GM12878 (cell line): Measurements from ENCODE around the gene TRIM28. TPM values are rescaled to one million over a fixed set of nuclear protein-coding genes. Genes with fewer than 3 reads are reported as not detected.

Source experiments
- ATAC-seq: fragments of 200-7000 bp; cut with Tn5 transposase; 3 replicates; pipeline ENCODE4 v1.9.1; 2020; ENCODE audit warnings: mild to moderate bottlenecking, moderate library complexity
- BruUV-seq: library from RNA; stranded (reverse); fragments of 400-500 nt; replicated peaks from 2 replicates; lab custom pipeline; 2021; lab: Mats Ljungman, UMichigan
- CTCF ChIA-PET: fragments of 300-600 bp; sonication (Branson Sonifier 250); formaldehyde crosslinking; extraction: SDS; loops from one replicate; lab custom pipeline; 2021; ENCODE audit warnings: inconsistent platforms; lab: Yijun Ruan, JAX
- POLR2A ChIA-PET: fragments of 350-600 bp; formaldehyde crosslinking; extraction: SDS; loops from one replicate; lab custom pipeline; 2021; ENCODE audit warnings: inconsistent platforms; lab: Charles Lee
- RAD21 ChIA-PET: fragments of 300-600 bp; sonication (Branson Sonifier 250); formaldehyde crosslinking; loops from one replicate; lab custom pipeline; 2023; ENCODE audit warnings: antibody characterized with exemption; ENCODE audit not compliant: unreplicated experiment; lab: Charles Lee
- SMC1A ChIA-PET: fragments of 300-600 bp; sonication (Branson Sonifier 250); formaldehyde crosslinking; loops from one replicate; lab custom pipeline; 2023; ENCODE audit not compliant: unreplicated experiment, uncharacterized antibody; lab: Charles Lee
- DNase-seq: peaks from one replicate; pipeline ENCODE4 v3.0.0-alpha.2; 2011; ENCODE audit warnings: low read depth, low spot score
- FAIRE-seq: peaks from 3 replicates; lab custom pipeline; 2011; peaks lifted over from hg19 to GRCh38; lab: Jason Lieb, UNC
- H2AFZ ChIP-seq: 2 replicates; pipeline ENCODE4 v1.6.0; 2011; ENCODE audit warnings: low read depth, low read length, control low read depth; ENCODE audit not compliant: control insufficient read depth
- H3K27ac ChIP-seq: 2 replicates; pipeline ENCODE4 v1.5.1; 2011; ENCODE audit warnings: control low read depth; ENCODE audit not compliant: control insufficient read depth, insufficient read depth
- H3K27me3 ChIP-seq, 2 experiments: replicated peaks in 1 of 2; 2 replicates each; pipeline versions ENCODE4 v1.6.0 to v1.6.1; 2011; ENCODE audit warnings: low read length in 1 of 2; ENCODE audit not compliant: control insufficient read depth in 2 of 2, insufficient read depth in 2 of 2
- H3K36me3 ChIP-seq, 2 experiments: 2 replicates each; pipeline ENCODE4 v1.5.1; 2011; ENCODE audit warnings: low read length in 1 of 2; ENCODE audit not compliant: control insufficient read depth in 2 of 2, insufficient read depth in 2 of 2
- H3K4me1 ChIP-seq: 2 replicates; pipeline ENCODE4 v1.6.1; 2011; ENCODE audit warnings: mild to moderate bottlenecking, low read length, moderate library complexity, mixed read lengths; ENCODE audit not compliant: control insufficient read depth, insufficient read depth
- H3K4me2 ChIP-seq: 2 replicates; pipeline ENCODE4 v1.6.0; 2011; ENCODE audit warnings: control low read depth; ENCODE audit not compliant: control insufficient read depth, insufficient read depth
- H3K4me3 ChIP-seq: fragments of 200-600 bp; sonication (generic); 2 replicates; pipeline ENCODE4 v1.5.1; 2016
- H3K79me2 ChIP-seq: 2 replicates; pipeline ENCODE4 v1.6.0; 2011; ENCODE audit warnings: low read length; ENCODE audit not compliant: control insufficient read depth, insufficient read depth
- H3K9ac ChIP-seq: 2 replicates; pipeline ENCODE4 v1.8.0; 2011; ENCODE audit warnings: low read length, control low read depth, mixed read lengths; ENCODE audit not compliant: control insufficient read depth, insufficient read depth
- H3K9me3 ChIP-seq: replicated peaks from 3 replicates; pipeline ENCODE4 v1.5.1; 2011; ENCODE audit warnings: mild to moderate bottlenecking, low read length; ENCODE audit not compliant: control insufficient read depth, insufficient read depth
- H4K20me1 ChIP-seq: 2 replicates; pipeline ENCODE4 v1.6.0; 2011; ENCODE audit not compliant: control insufficient read depth, insufficient read depth
- ETV6 ChIP-seq, 2 experiments: fragments of 450-650 bp in 1 of 2; IDR thresholded peaks in 1 of 2; conservative IDR thresholded peaks in 1 of 2; 2 replicates each; pipeline ENCODE4 v1.6.1; 2014; ENCODE audit warnings: antibody characterized with exemption in 1 of 2, borderline replicate concordance in 1 of 2, low read depth in 1 of 2, mild to moderate bottlenecking in 1 of 2, moderate library complexity in 1 of 2
- MEF2B ChIP-seq: fragments of 450-650 bp; IDR thresholded peaks from 2 replicates; pipeline ENCODE4 v1.6.1; 2018; ENCODE audit warnings: mild to moderate bottlenecking, moderate library complexity; ENCODE audit not compliant: partially characterized antibody, poor library complexity, severe bottlenecking
- RELB ChIP-seq: fragments of 450-650 bp; IDR thresholded peaks from 2 replicates; pipeline ENCODE4 v1.6.1; 2017; ENCODE audit warnings: low read depth, mild to moderate bottlenecking, moderate library complexity
- SP1 ChIP-seq: IDR thresholded peaks from one replicate; pipeline ENCODE4 v1.6.1; 2011; ENCODE audit warnings: low read depth, low read length
- SUZ12 ChIP-seq: fragments of 200-600 bp; sonication (generic); IDR thresholded peaks from one replicate; pipeline ENCODE4 v1.6.1; 2018; ENCODE audit warnings: antibody characterized with exemption, mild to moderate bottlenecking; ENCODE audit not compliant: unreplicated experiment
- TCF3 ChIP-seq: IDR thresholded peaks from 2 replicates; pipeline ENCODE4 v1.6.1; 2012; ENCODE audit warnings: low read depth, mild to moderate bottlenecking, low read length, borderline replicate concordance; ENCODE audit not compliant: insufficient read depth
- ZNF384 ChIP-seq: IDR thresholded peaks from 2 replicates; pipeline ENCODE4 v1.6.1; 2012; ENCODE audit warnings: low read depth, mild to moderate bottlenecking, low read length, improper control_type of control experiment, borderline replicate concordance
- WGBS: methylation state at CpG from one replicate; pipeline ENCODE4 v1.1.6; 2016; ENCODE audit warnings: low lambda C conversion rate; ENCODE audit not compliant: insufficient replicate concordance, insufficient coverage; ENCODE audit errors: missing lambda C conversion rate; 5-methylcytosine and 5-hydroxymethylcytosine counted together
- in situ Hi-C: fragments of 300-500 bp; cut with MboI; formaldehyde crosslinking; loops from 9 replicates; pipeline ENCODE4 v1.14.3; 2018; ENCODE audit warnings: mixed read lengths
- intact Hi-C: fragments of 100-400 bp; cut with micrococcal nuclease; formaldehyde crosslinking; loops from one replicate; pipeline ENCODE4 v1.14.2; 2022; ENCODE audit not compliant: unreplicated experiment
- polyA plus RNA-seq, 11 experiments: library from polyadenylated mRNA; depleted of rRNA in 4 of 11; unstranded in 6 of 11; stranded (reverse) in 5 of 11; fragments of >200 nt; fragmentation: Nextera tagmentation in 4 of 11; fragmentation: Illumina TruSeq in 1 of 11; extraction: Ambion mirVana in 4 of 11; extraction: Trizol in 1 of 11; gene quantifications; 1 replicate in 1 of 11; 2 replicates in 10 of 11; pipeline versions ENCODE4 v1.2.1 to v1.2.3, GENCODE V29; 2011 to 2016; ENCODE audit warnings: inconsistent platforms in 2 of 11, missing spikeins in 2 of 11, low read depth in 1 of 11
- total RNA-seq, 4 experiments: library from RNA; depleted of rRNA in 3 of 4; stranded (reverse); fragments of >200 nt in 3 of 4; fragmentation: Illumina TruSeq in 1 of 4; extraction: Trizol in 1 of 4; gene quantifications; 2 replicates each; pipeline versions ENCODE4 v1.2.1 to v1.2.3, GENCODE V29; 2013 to 2021

TRIM28 gene
- total and polyA plus RNA-seq, 10 of the 15 experiments (the other 5 are each of a cell fraction or from before 2014, with no cell fraction given) = 5.0 to 650 (median 296) TPM

- TF ChIP-seq MEF2B (no peak), ZNF384 (0 out of 2 replicates have a peak, but pooled peaks have one; percentile 49), SUZ12 (no peak), SP1 (peak; percentile 18), RELB (peak; percentile 41; the same call in 1 of the 2 replicates)
Measured at GRCh38 chr19:58578012-58578925, 34.4 kb downstream of the TRIM28 start (continued).

- Histone ChIP-seq H3K27ac (no peak overlapping the region), H3K36me3 (peaks cover 0 to 4% of the 10 kb centered on the region in 2 experiments; a peak in 3 of 4 replicates), H2AFZ (no peak overlapping the region), H3K4me1 (peaks cover 16% of the 10 kb centered on the region), H3K9ac (no peak overlapping the region), H4K20me1 (no peaks in the 10 kb centered on the region), H3K4me2 (no peak overlapping the region), H3K9me3 (no peaks in the 10 kb centered on the region), H3K79me2 (peaks cover 8% of the 10 kb centered on the region), H3K4me3 (no peak overlapping the region), H3K27me3 (no peaks in the 10 kb centered on the region)
- DNase-seq (no peak), FAIRE-seq (no peak), ATAC-seq (no peak)
- BruUV-seq = no TSS peak
- TF ChIP-seq TCF3 = no peak
- TF ChIP-seq ETV6 (conservative IDR thresholded peaks at IDR 0.05 in 1 of 2, IDR thresholded peaks at IDR 0.05 in 1 of 2; ENCODE audit: borderline replicate concordance in 1 of 2, low read depth in 1 of 2) = peak in 1 of 2 experiments; percentile 79; a peak in 1 of 4 replicates
- ChIA-PET CTCF (interaction anchor here (1.5 to 4.7 kb wide), 3 partner anchors 24 to 66 kb away, joined by 3 to 67 read pairs (median 22); partner anchors contain the start of gene ZBTB45), SMC1A (interaction anchor here (1.0 to 4.5 kb wide), 4 partner anchors 17 to 66 kb away, joined by 3 to 43 read pairs (median 7); partner anchors contain the start of genes CHMP2A and ZBTB45), POLR2A (interaction anchor here (0.9 to 4.0 kb wide), 6 partner anchors 25 to 299 kb away, joined by 3 to 24 read pairs (median 8); partner anchors contain the start of genes TRIM28 and ZBTB45), RAD21 (interaction anchor here (1.0 to 3.9 kb wide), 3 partner anchors 25 to 66 kb away, joined by 3 to 50 read pairs (median 16); partner anchors contain the start of genes CHMP2A and ZBTB45)
- intact Hi-C loops (no loop called here), in situ Hi-C loops (no loop called here)
- 89% methylated on average over 8 of the region's 8 CpGs for WGBS
Measured at GRCh38 chr19:58579473-58580142, 35.7 kb downstream of the TRIM28 start.
